GM18517 (cell line): Measurements from ENCODE around the gene SEMA3C.
A peak's percentile ranks its signal among the peaks of the same experiment; 100 is the strongest.

Experiments used
- ATAC-seq: cut with Tn5 transposase; IDR thresholded peaks from one replicate; pipeline ENCODE4 v1.9.1; 2021; ENCODE audit warnings: mild to moderate bottlenecking, moderate library complexity; ENCODE audit not compliant: unreplicated experiment

SEMA3C gene

GRCh38 chr7:80858141-80858903 lies 60.5 kb downstream of the SEMA3C start:
- peak; percentile 74 for ATAC-seq

DNA sequence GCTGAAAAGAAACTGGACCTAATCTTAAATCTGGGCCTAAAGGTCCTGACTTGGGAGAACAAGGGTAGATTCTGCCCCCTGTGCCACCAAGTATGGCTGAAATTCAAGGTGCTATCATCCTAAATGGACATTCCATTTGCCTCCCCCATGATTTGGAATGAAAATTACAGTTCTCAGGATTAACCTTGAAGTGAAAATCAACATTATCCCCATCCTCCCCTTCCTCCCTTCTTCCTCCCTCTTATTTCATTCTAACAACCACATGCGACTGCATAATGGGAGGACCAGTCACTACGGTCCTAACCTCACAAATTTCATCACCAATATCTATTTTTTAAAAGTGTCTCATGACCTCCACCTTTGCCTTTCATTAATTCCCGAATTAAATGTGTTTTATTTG lies 62.1 kb downstream of the SEMA3C start:
- ATAC-seq = no peak

DNA sequence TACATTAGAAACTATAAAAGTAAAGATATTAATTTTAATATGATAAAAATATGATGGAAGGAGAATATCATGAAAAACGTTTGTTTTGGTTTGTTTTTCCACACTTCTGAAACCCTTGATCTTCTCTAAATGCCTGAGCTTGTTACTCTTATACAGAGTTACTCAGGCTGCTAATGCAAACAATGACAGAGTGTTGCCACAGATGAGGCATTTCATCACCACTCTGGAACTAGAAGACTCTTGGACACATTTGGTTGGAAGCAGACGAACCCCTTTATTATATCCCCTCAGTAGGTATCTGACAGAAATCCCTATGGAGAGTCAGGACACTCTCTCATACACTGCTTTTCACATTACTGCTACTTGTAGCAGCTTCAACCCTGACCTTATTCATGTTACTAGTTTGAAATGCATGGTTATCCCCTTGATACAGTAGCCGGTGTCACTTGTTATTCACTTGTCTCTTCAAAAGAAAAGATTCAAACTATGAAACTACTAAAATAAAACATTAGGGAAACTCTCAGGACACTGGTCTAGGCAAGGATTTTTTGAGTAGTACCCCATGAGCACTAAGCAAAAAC lies 66.9 kb downstream of the SEMA3C start:
- no peak for ATAC-seq

- ATAC-seq = no peak
Measured at GRCh38 chr7:80848841-80849240, 70.0 kb downstream of the SEMA3C start.

GRCh38 chr7:80847895-80848294 lies 71.0 kb downstream of the SEMA3C start:
- ATAC-seq = no peak

- no peak for ATAC-seq
Measured at GRCh38 chr7:80847027-80847426, 71.8 kb downstream of the SEMA3C start.

- no peak for ATAC-seq
Measured at GRCh38 chr7:80844916-80845315, 73.9 kb downstream of the SEMA3C start.

DNA sequence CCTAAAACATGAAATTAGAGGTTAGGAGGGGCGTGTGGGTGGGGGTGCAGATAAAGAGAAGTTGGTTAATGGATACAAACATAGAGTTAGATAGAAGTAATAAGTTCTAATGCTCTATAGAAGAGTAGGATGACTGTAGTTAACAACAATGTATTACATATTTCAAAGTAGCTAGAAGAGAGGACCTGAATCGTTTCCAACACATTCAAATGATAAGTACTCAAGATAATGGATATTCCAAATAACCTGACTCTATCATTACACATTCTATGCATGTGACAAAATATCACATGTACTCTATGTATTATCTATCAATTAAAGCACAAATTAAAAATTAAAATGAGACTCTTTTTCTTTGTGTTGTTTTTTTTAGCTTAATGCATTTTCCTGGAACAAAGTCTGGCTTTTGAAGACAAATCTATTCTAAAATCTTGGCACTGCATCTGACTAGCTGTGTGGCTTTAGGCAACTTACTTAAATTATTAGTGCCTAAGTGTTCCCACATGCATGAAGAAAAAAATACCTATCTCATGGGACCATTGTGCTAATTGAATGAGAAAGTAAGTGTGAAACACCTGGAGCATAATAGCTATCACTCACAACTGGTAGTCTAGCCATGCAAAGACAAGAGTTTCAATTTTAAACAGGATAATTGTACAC lies 75.7 kb downstream of the SEMA3C start:
- no peak for ATAC-seq

DNA sequence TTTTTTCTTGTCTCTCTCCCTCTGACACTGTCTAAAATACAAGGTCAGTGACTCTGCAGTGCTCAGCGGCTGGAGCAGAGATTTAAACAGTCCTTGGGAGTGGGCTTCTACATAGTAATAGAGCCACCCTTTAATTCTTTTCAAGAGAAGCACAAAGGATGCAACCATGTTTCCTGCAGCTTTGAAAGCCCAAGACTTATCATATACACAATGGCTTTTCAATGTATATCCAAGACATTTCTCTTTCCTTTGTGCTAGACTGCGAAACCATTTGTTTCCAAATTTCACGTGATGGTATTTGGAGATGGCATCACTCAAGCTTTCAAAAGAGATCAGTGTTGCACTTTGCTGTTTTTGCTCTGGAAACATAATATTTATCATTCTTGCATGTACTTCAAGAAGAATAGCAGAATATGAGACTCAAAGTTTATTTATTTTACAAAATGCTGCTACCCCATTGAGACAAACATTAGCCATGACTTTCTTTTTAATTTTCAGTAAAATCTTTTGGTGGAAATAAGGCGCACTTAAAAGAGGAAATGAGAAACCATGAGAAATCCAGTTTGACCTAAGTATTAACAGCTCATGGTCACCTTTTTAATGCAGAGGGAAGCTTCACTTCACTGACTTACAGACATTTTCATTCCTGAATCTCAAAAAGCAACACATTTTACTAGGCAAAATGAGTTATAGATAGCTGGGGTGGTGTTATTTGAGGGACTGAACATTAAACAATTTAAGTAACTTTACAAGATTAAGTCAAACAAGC lies 76.6 kb downstream of the SEMA3C start:
- no peak for ATAC-seq

GRCh38 chr7:80841423-80841955 lies 77.4 kb downstream of the SEMA3C start:
- no peak for ATAC-seq

- no peak for ATAC-seq
Measured at GRCh38 chr7:80840681-80841080, 78.2 kb downstream of the SEMA3C start.

DNA sequence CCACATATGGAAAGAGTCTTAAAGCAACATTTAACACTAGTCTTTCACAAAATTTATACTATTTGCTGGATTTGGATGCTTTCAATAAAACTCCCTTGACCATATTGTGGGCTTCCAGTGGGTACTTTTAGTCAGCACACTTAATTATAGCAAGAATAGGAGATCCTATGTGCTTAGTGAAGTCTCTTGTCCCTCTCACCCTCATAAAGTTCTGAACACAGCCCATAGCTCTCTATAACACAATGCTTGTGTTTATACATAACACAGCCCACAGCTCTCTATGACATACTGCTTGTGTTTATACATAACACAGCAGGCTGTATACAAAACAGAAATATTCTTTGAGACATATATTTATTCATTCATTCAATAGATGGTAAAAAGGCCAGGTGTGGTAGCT lies 79.0 kb downstream of the SEMA3C start:
- ATAC-seq = no peak

DNA sequence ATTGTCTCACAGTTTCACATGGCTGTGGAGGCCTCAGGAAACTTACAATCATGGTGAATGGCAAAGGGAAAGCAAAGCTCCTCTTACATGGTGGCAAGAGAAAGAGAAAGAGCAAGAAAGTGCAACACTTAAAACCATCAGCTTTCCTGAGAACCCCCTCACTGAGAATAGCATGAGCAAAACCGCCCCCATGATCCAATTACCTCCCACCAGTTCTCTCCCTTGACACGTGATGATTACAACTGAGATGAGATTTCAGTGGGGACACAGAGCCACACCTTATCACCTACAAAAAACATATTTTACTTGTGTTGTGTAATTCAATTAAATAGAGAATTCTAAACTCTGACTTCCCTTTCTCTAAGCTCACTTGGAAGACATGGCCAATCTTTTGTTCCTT lies 80.2 kb downstream of the SEMA3C start:
- ATAC-seq = no peak

DNA sequence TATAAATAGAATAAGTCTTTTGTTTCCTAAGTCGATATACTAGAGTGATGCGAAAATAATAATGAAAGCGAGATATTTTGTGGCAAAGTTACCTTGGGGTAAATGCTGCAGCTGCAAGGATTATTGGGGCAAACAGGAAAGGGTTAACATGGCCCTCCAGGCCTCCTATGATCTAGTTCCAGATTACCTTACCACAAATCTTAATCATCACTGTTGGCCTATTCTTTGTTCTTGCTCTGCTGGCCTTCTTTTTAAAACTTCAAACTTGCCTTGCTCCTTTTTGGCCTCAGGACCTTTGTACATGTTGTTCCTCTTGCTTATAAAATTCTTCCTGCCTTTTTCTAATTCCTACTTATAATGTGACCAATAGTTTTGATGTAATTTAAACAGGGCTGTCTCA lies 81.5 kb downstream of the SEMA3C start:
- no peak for ATAC-seq

GRCh38 chr7:80835251-80835650 lies 83.6 kb downstream of the SEMA3C start:
- no peak for ATAC-seq

DNA sequence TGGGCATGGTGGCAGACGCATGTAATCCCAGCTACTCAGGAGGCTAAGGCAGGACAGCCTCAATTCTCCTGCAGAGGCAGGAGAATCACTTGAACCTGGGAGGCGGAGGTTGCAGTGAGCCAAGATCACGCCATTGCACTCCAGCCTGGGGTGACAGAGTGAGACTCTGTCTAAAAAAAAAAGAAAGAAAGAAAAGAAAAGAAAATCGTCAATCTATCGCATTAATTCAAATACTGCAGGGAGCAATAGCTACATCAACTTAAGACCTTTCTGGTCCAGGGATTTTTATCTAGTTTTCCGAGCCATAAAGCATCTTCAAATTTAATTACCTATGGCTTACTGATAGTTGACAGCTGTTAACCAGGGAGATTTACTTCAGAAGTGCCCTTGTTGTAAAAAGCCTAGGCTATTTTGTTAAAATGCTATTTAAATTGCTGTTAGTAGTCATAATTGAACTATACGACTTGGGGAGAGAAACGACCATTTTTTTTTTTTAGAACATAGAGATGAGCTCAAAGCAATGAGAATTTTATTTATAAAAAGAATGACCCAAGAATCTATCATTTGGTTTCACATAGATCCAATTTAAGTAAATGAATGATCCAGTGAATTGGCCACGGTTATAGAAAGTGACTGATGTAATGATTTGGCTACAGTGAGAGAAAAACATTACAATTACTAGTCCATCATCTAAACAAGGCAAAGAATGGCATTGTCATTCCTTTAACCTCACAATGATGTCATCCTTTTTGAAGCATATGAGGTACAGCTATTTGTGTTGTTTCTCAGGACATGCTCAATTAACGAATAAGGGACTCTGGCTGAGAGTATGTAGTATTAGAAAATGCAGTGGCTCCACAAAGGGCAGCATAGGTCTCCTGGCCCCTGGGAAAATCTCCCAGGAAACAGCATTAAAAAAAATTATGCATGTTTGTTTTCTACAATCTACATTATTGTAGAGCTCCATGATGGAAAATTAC lies 85.3 kb downstream of the SEMA3C start:
- no peak for ATAC-seq

DNA sequence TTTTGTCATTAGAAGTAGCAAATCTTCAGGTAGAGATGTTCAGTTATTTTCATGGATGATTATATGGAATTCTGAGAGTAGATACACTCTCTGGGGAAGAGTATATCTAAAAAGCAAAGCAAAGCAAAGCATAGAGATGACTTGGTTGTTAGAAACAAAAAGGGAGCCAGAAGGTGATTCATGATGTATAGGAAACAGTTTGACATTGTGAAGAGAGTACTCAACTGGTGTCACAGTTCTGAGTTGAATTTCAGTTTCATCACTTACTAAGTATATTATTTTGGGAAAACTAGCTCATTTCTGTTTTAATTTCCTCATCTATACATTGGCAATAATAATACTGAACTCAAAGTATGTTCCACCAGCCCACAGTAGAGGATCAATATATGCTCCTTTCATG lies 86.8 kb downstream of the SEMA3C start:
- no peak for ATAC-seq

DNA sequence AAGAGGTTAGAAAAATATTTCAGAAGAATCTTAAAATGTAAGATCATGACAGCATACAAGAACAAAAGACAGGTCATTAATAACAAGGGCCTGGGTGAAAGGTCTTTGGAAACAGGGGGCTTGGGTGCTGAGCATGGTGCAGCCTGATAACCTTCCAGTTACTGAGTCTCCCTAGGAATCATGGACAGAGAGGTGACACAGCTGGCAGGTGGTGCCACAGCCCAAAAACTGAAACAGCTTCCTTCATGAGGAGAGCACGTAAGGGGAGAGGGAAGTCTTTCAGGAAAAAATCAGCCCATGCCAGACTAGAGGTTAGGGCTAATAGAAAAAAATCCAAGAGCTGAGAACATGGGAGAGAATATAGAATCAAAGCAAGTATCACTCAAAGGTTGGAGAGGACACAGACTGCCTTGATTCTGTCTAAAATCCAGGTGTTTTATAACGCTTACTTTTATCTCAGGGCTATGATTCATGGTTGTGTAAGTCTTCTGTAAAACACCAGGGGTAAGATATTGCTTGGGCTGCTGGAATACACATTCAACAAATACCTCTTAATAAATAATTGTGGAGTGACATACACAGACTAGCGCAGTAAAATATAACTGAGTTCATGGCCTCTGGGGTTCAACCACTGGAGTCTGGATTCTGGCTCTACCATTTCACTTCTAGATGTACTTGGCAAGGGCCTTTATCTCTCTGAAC lies 88.1 kb downstream of the SEMA3C start:
- ATAC-seq = no peak

DNA sequence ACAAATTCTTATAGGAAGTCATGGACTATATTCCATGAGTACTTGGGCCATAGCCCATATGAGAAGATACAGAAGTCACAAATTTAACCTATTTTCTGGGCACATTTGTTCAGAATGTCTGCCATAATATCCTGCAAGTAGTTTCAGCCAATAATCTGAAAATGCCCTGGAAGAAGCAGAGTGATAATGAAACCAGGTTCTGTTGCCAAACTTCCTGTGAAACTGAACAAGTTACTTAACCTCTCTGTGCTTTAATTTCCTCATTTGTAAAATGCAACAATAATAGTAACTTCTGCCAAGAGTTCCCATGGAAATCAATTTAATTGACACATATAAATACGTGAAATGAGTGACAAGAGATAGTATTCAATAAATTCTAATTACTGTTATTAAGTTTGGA lies 88.8 kb downstream of the SEMA3C start:
- no peak for ATAC-seq
